HG03095 (cell line): ENCODE results near the gene PRKAG2.

Source experiments
- ATAC-seq: cut with Tn5 transposase; IDR thresholded peaks from one replicate; pipeline ENCODE4 v1.9.1; 2021; ENCODE audit warnings: moderate library complexity; ENCODE audit not compliant: unreplicated experiment

The PRKAG2 gene

DNA sequence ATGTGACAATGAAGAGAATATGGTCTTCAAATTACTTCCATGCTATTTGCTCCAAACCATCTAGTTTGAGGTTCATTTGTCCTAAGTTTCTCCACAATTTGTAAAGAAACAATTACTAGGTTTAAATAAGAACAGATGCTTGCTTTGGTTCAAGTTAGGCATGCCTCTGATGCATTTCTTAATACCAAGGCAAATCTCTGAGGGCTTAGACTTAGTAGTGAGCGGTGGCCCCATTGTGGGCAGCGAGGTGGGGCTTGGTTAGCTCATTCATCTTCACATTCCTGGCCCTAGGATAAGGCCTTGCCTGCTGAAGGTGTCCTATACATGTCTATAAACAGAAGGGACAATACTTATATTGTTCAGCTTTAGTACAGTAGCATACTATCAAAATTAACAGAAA lies 304.8 kb downstream of the PRKAG2 start:
- no peak for ATAC-seq

DNA sequence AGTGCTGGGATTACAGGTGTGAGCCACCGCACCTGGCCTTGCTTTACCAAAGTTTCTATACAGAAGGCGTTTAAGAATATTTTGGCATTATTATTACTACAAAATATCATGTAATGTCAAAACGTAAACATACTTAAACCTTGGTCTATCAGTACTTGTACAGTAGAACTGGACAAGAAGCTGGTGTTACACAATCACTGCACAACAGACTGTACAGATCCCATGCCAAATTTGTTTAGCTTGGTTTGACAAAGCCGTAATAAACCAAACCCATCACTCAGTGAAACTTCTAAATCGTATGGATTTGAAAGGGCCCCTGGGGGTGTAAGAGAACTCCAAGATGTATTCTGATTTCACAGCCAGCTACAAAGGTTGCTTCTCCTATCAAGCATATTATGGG lies 305.4 kb downstream of the PRKAG2 start:
- no peak for ATAC-seq

DNA sequence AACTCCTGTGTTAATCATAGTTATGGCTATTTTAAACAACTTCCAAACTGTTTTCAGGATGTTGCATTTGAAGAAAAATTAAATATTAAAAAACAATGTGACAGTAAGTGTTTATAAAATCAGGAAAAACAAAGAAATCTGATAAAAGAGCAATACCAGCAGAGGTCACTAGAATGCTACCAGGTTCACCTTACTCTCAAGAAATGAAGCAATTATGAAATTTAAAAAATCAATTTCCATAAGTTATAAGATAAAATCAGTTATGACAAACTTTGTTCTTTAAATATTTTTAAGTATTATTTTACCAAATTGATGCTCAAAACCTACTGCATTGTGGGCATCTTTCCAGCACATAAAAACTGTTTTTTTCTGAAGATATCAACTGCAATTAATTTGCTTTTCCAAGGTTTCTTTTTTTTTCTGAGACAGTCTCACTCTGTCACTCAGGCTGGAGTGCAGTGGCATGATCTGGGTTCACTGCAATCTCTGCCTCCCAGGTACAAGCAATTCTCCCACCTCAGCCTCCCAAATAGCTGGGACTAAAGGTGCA lies 306.5 kb downstream of the PRKAG2 start:
- ATAC-seq: no peak

DNA sequence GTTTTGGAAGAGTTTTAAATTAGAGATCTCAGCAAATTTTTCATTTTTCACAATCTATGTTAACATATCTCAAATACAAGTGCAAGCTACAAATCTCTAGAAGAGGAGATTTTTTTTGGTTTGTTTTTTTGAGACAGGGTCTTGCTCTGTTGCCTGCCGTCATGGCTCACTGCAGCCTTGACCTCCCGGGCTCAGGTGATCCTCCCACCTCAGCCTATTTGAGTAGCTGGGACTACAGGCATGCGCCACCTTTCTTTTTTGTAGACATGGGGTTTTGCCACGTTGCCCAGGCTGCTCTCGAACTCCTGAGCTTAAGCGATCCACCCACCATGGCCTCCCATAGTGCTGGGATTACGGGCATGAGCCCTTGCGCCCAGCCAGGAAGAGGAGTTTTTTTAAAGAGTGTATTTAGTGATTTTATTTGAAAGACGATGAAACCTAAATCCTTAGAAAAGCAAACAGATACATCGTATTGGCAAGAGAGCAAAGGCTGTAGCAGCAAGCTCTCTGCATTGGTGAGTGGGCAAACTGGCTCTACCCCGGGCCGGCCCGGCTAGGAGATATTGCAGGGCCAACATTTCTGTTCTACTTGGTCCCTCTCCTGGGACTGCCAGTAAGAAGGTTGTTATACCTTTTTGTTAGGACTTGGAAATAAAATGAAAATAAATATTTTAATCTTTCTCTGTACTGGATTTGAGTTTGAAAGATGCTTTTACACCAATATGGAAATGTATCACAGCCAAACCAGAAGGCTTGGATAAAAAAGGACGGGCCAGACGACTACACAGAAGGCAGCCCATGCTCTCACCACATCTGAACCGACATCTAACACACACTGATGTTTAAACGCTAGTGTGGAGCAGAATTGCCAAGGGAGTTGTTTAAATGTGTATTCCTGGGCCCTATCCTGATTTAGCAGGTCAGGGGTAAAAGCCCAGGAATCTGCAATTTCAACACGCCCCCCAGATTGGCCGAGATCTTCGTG lies 307.7 kb downstream of the PRKAG2 start:
- ATAC-seq: no peak

DNA sequence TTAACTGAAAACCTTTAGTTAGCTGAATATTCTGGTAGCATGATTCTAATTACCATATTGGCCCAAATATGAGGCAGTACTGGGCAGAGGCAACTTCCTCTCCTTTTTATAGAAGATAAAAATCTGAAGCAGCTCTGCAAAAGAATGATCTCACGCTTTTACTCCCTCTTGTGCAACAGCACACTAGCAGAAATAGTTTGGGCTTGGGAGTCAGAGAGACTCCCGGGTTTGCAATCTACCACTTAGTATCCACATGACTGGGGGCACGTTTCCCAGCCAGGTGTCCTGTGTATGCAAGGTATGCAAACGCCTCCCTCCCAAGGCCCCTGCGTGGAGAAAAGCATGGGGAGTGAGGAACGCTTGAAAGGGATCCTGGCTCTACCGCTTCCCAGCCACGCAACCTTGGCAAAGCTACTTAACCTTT lies 310.0 kb downstream of the PRKAG2 start:
- ATAC-seq: no peak

DNA sequence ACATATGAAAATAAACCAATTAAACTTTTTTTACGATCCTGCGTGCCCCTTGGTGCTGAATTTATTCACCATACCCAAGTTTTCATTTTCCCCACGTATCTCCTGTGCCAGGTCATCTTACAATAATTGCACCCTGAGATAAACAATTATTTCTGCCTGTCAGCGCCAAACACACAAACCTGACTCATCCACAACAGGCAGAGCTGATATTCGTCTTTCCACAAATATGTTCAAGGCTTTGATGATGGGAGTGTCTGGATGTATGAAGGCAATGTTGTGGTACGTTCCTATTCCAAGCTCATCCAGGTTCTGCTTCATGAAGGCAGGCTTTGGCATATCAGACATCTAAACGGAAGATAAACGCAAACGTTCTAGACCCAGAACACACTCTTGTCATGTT lies 311.4 kb downstream of the PRKAG2 start:
- no peak for ATAC-seq

DNA sequence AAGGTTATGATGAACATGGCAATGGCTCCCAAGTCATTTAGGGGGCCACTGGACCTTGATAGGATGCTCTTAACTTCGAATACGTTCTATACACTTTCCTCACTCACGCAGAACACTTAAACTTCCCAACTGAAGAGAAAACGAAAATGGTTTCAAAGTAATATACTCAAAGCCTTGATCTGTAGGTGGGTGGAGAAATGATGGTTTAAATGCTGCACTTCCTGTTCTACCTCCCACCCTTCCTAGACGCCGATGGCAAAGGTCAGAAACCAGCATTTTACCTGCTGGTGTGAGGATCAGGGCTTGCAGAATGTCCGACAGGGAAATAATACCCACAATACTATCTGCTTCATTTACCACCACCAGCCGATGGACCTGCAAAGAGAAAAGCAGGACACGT lies 316.7 kb downstream of the PRKAG2 start:
- no peak for ATAC-seq

DNA sequence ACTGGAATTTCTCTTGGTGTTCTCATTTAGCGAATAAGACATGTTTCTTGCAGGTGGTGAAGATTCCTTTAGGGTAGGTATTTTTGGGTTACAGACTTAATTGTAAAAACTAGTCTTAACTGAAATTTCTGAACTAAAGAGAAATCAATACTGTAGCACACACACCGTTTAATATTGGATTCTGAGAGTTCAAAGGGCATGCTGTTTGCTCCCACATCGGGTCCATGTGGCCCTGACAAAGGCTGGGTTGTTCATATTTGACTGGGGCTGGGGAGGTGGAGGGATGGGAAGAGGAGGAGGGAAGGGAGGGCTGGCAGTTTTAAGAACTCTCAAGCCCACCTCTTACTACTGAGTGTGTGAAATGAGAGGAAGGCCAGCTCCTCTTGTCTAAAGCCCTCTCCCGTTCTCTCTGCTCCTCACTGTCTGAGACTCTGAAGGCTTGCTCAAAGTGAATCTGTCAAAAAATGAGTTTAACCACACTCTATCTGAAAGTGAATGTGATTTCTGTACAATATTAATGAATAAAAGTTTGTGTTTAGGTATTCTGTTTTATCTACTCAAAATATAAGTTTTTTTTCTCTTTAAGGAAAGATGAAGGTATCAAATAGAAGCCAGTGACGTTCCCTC lies 317.2 kb downstream of the PRKAG2 start:
- ATAC-seq: no peak

DNA sequence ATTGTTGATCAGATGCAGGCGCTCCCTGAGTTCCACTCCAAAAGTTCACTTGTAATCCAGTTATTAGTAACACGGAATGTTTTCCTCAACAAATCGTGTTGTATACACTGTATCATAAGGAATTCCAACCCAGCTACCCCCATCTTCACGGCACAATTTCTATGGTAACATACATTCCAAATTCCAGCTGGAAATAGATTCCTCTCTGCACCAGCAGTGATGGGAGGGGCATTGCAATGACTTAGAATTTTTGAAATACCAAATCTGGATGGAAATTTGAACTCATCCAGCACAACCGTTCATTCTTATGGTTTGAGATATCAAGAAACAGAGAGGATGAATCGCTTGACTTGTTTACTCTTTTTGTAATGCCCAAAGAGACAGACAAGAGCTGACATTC lies 318.3 kb downstream of the PRKAG2 start:
- no peak for ATAC-seq

DNA sequence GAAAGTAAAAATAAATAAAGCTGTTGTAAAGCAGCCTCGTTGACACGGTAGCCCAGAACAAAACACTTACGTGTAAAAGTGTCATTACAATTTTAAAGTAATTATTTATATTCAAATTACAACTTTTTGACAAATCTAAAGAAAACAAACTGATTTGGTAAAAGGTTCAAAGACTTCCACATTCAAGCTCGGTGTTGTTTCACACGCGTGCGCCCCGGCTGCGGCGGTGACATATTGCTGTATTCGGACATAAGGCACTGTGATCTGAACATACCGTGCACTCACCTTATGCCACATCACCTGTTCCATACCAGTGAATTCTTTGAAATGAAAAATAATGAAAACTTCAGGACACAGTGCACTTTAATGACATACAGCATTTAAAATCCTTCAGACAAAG lies 320.3 kb downstream of the PRKAG2 start:
- ATAC-seq: no peak

DNA sequence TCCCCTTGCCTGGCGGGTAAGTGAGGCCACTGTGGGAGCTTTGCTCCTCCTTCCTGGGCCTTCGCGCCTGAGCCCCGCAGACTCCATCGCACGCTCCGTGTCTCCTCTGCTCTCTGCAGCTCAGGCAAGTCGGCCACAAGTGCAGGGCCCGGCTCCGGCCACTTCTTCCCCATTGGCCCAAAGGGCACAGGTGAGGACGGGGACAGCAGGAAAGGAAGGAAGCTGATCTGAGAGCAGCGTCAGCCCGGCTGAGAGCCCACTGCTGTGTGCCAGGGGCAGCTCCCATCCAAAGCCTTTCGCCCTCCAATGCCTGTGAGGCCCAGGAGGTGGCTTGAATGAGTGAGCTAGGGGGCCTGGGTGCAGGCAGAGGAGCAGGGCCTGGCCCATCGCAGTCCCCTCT lies 323.6 kb downstream of the PRKAG2 start:
- ATAC-seq: no peak

DNA sequence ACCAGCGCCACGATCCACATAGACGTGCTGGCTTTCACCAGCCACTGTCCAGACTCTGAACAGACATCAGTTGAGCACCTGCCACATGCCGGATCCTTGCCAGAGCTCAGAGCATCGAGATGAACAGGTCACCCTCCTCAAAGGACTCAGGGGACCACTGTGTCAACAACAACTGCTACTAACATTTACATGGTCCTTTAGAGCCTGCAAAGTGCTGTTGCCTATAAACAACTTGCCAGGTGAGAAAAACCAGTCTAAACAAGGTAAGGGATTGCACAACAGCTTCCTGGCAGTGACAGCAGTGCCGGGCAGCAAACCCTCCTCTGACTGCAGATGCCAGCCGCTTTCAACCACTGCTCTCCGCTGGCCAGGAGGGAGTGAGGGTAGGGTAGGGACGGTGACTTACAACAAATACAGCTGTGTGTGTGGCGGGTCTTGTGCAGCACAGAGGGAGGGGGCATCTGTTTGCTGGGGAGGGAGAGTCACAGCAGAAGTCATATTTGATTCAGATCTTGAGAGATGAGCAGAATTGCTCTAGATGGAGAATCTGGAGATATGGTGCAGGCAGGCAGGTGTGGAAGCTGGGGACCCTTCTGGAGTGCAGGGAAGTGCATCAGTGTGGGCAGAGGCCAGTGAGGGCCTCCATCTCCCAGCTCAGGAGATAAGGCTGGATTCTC lies 324.4 kb downstream of the PRKAG2 start:
- ATAC-seq: no peak

DNA sequence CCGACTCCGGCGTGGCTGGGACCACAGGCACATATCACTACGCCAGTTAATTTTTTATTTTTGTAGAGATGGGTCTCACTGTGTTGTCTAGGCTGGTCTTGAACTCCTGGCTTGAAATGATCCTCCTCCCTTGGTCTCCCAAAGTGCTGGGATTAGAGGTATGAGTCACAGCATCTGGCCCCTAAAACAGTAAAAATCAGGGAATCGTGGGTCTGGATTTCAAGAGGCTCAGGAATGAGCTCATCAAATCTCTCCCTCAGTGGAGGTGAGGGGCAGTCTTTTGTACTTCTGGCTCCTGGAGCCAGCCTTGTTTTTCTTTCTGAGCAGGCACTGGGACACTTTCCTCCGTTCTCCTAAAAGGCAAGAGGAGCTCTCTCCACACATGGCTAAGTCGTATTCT lies 325.1 kb downstream of the PRKAG2 start:
- ATAC-seq: no peak

DNA sequence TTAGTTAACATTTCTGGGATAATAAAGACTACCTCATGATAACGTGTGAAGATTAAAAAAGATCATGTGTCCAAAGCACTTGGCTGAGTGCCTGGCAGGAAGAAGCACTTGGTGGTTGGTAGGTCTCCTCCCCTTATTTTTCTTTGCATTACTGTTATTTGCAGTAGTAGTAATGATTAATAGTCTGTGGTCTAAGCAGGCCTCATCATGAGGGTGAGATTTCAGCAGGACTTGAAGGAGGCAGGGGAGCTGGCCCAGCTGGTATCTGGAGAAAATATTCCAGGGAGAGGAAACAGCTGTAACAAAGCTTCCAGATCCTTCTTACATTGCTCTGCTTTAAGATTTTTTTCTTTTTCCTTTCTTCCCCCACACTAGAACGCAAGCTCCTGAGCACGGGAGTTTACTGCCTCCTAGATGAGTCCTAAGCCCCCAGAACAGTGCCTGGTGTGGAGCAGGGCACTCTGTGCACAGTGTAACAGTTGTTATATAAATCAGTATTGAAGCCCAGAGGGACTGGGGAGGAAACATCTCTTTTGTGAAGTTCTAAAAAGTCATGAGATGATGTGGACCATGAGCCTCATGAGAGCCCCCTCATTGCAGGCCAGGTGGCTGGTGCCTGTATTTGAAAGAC lies 326.1 kb downstream of the PRKAG2 start:
- ATAC-seq: no peak

DNA sequence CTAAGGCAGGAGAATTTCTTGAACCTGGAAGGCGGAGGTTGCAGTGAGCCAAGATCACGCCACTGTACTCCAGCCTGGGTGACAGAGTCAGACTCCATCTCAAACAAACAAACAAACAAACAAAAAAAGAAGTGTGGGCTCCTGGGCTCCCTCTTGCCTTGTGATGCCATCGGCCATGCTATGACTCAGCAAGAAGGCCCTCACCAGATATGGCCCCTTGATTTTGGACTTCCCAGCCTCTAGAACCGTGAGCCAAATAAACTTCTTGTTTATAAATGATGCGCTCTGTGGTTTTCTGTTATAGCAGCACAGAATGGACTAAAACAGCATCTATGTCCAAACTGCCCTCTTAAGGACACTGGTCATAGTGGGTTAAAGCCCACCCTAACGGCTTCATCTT lies 327.3 kb downstream of the PRKAG2 start:
- ATAC-seq: no peak

DNA sequence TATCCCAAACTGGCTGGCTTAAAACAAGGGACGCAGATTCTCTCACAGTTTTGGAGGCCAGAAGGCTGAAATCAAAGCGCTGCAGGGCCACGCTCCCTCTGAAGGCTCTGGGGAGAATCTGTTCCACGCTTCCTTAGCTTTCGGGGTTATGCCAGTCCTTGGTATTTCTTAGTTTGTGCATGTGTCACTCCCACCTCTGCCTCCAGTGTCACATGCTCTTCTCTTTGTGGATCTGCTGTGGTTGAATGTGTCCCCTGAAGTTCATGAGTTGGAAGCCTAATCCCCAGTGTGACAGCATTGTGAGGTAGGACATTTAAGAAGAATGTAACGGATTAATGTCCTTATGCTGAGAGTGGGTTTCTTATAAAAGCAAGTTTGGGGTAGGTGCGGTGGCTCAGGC lies 327.8 kb downstream of the PRKAG2 start:
- ATAC-seq: no peak

DNA sequence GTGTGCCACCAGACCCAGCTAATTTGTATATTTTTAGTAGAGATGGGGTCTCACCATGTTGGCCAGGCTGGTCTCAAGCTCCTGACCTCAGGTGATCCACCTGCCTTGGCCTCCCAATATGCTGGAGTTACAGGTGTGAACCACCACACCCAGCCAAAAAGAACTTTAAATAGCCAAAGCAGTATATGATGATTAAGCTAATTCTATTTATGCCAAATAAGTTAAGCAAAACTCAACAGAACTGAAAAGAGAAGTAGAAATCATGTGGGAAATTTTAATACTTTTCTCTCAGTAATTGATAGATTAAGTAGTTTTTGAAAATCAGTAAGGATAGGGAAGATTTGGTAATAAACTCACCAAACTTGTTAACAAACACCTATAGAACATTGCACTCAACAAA lies 332.7 kb downstream of the PRKAG2 start:
- no peak for ATAC-seq

DNA sequence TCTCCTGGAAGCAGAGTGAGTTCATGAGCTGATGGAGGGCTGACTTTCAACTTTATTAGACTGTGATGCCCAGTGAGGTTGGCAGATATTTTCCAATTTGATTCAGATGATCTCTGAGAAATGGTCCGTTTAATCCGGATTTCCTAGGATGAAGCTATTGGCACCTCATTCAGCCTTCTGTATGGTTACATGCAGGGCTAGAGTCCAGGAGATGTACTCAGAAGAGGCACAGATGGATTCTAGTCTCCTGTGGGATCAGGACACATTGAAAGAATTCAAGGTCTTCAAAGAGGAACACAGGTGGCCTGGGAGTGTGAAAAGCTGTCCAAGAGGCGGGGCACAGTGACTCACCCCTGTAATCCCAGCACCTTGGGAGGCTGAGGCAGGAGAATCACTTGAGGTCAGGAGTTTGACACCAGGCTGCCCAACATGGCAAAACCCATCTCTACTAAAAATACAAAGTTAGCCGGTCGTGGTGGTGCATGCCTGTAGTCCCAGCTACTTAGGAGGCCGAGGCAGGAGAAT lies 334.2 kb downstream of the PRKAG2 start:
- no peak for ATAC-seq

DNA sequence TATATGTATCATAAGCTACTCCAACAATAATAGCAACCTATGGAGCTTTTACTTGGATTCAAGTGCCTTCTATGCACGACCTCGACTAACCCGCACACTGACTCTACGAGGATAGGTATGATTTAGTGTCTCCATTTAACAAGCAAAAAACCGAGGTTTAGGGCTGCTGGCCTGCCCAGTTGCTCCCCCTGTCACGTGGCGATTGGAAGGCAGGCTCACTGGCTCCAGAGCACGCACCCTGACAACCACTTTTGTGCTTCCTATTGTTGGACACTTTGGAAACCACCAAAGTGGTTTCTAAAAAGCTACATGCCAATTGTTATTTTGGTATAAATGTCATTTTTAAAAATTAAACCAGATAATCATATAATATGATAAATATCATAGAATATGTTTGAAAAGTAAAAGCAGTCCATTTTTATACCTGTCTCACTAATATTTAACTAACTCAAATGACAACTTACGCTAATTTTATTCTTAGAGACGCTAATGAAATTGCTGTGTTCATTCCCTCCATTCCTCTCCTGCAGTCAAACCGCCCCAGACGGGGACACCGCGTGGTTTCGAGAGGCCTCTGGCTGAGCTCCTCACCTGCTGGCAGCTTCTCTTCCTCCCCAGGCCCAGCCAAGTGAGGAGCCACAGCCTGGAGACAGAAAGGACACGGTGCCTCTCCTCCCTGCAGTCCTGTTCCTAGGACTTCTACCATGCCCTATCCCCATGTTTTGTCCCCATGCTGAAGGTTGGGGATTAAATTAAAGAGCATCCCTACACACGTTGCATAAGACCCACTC lies 335.0 kb downstream of the PRKAG2 start:
- ATAC-seq: no peak

DNA sequence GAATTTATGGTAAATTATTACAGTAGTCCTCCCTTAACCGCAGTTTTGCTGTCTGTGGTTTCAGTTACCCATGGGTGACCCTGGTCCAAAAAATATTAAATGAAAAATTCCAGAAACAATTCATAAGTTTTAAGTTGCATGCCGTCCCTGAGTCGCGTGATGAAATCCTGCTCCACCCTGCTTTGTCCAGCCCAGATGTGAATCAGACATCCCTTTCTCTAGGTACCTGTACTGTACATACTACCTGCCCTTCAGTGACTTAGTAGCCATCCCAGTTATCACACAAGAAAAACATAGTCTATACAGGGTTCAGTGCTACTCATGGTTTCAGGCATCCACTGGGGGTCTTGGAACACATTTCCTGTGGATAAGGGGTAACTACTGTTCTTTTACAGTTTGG lies 336.8 kb downstream of the PRKAG2 start:
- ATAC-seq: no peak
